ENCODE results near the gene KRT7.

The KRT7 gene

DNA sequence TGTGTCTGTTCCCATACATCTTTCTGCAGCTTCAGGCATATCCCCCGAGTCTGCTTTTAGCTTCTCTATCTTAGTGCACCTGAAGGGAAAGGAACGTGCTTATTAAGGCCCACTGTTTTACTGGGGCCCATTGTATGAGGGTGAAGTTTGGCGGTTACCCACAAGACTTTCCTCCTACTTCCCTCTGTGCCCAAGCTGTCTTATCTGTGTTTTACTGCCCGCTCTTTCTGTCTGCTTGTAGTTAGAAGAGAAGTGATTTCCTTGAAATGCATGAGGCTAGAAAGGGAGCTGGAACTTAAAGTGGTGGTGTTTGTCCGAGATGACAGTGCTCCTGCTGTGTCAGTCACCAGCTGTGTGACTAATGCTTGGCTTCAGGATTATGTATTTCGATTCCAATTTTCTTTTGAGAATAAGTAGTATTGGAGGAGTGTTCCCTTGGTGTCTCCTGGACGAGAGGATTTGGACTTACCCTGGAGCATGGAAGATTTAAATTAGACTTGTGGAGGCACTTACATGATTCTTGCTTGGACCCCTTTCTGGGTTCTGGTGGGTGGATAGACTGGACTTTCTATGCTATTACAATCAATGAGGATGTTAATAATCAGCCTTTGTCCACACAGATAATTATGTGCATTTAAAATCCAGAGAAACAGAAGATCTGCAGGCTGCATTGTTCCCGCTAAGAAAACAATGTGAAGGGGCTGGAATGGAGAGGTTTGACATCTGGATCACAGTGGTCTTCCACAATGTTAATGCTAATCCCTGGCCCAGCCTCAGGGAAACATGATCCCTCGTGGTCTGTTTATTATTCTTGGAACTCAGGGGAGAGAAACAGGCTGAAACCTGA lies 27.5 kb downstream of the KRT7 start:
- TF ChIP-seq, protein P1, sequence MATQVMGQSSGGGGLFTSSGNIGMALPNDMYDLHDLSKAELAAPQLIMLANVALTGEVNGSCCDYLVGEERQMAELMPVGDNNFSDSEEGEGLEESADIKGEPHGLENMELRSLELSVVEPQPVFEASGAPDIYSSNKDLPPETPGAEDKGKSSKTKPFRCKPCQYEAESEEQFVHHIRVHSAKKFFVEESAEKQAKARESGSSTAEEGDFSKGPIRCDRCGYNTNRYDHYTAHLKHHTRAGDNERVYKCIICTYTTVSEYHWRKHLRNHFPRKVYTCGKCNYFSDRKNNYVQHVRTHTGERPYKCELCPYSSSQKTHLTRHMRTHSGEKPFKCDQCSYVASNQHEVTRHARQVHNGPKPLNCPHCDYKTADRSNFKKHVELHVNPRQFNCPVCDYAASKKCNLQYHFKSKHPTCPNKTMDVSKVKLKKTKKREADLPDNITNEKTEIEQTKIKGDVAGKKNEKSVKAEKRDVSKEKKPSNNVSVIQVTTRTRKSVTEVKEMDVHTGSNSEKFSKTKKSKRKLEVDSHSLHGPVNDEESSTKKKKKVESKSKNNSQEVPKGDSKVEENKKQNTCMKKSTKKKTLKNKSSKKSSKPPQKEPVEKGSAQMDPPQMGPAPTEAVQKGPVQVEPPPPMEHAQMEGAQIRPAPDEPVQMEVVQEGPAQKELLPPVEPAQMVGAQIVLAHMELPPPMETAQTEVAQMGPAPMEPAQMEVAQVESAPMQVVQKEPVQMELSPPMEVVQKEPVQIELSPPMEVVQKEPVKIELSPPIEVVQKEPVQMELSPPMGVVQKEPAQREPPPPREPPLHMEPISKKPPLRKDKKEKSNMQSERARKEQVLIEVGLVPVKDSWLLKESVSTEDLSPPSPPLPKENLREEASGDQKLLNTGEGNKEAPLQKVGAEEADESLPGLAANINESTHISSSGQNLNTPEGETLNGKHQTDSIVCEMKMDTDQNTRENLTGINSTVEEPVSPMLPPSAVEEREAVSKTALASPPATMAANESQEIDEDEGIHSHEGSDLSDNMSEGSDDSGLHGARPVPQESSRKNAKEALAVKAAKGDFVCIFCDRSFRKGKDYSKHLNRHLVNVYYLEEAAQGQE (IDR thresholded peaks at IDR 0.05; ENCODE audit: insufficient read depth in 1 of 2, low read depth in 2 of 2, low read length in 2 of 2), result no peak
- no peak for TF ChIP-seq TAF1 (IDR thresholded peaks at IDR 0.05; ENCODE audit: borderline replicate concordance, insufficient read depth, low read length)
- TF ChIP-seq SIN3A (IDR thresholded peaks at IDR 0.05; ENCODE audit: borderline replicate concordance, insufficient read depth, low read length), result no peak
- no peak for TF ChIP-seq POLR2AphosphoS5 (IDR thresholded peaks at IDR 0.05; ENCODE audit: low read depth, low read length)
- no peak for TF ChIP-seq FOXP2 (optimal IDR thresholded peaks at IDR 0.05; ENCODE audit: borderline replicate concordance, extremely low read depth, extremely low read length, insufficient read depth)

DNA sequence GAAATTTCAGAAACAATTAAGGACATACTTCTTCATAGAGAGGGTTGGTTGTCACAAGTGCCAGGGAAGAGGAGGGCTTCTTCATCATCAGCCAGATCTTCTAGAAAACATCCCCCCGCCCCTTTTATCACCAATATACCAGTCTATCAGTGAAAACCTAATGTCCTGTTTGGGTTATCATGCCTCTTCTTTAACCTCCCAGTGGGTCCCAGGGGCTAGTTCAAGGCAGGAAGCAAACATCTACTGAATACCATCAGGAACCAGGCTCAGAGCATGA lies 28.1 kb downstream of the KRT7 start:
- TF ChIP-seq SIN3A (IDR thresholded peaks at IDR 0.05; ENCODE audit: borderline replicate concordance, insufficient read depth, low read length), result no peak
- no peak for TF ChIP-seq FOXP2 (optimal IDR thresholded peaks at IDR 0.05; ENCODE audit: borderline replicate concordance, extremely low read depth, extremely low read length, insufficient read depth)
- TF ChIP-seq, protein P1 (IDR thresholded peaks at IDR 0.05; ENCODE audit: insufficient read depth in 1 of 2, low read depth in 2 of 2, low read length in 2 of 2), result no peak
- TF ChIP-seq TAF1 (IDR thresholded peaks at IDR 0.05; ENCODE audit: borderline replicate concordance, insufficient read depth, low read length), result no peak
- TF ChIP-seq POLR2AphosphoS5 (IDR thresholded peaks at IDR 0.05; ENCODE audit: low read depth, low read length), result no peak

DNA sequence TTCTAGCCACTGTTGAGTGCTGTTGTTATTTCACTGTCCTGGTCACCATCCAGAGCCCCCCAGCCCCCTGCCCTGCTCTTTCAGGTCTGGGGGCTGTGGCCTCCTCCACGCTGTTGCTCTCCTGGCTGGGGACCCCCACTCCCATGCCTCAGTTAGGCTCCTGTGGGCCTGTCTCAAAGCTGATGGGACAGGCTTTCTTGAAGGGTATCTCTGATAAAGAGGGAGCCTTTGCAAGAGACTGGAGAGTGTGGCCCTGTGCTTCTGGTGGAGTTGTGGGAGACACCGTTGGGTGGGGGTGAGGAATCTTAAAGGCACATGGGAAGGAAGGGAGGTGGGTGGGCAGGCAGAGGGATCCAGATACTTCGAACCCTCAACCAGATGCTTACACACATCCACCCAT lies 29.2 kb downstream of the KRT7 start:
- no peak for TF ChIP-seq SIN3A (IDR thresholded peaks at IDR 0.05; ENCODE audit: borderline replicate concordance, insufficient read depth, low read length)
- no peak for TF ChIP-seq POLR2AphosphoS5 (IDR thresholded peaks at IDR 0.05; ENCODE audit: low read depth, low read length)
- TF ChIP-seq, protein P1 (IDR thresholded peaks at IDR 0.05; ENCODE audit: insufficient read depth in 1 of 2, low read depth in 2 of 2, low read length in 2 of 2), result no peak
- TF ChIP-seq TAF1 (IDR thresholded peaks at IDR 0.05; ENCODE audit: borderline replicate concordance, insufficient read depth, low read length), result no peak
- no peak for TF ChIP-seq FOXP2 (optimal IDR thresholded peaks at IDR 0.05; ENCODE audit: borderline replicate concordance, extremely low read depth, extremely low read length, insufficient read depth)

DNA sequence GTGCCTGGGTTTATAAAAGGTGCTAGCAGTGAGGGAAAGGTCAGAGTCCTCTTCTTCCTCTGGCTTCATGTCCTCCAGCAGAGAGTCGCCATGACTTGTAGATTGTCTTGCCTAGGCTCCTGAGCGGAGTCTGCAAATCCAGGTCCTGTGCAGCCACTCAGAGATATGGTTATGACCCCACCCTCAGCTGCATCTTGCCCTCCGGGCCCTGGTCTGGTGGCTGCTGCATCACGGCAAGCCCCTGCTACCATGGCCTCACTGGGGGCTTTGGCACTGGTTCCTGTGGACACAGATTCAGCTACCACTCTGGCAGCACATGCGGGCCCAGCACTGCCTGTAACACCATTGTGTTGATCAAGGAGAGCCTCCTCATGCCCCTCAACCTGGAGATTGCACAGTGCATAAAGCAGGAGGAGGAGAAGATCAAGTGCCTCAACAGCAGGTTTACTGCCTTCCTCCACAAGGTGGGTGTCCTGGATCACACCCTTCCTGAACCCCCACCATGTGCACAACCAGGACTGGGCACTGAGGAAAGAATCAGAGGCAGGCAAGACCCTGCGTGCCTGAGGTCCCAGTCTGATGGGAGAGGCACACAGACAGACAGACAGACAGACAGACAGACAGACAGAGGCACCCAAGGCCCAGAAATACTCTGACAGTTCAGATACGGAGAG lies 30.9 kb downstream of the KRT7 start:
- no peak for TF ChIP-seq FOXP2 (optimal IDR thresholded peaks at IDR 0.05; ENCODE audit: borderline replicate concordance, extremely low read depth, extremely low read length, insufficient read depth)
- TF ChIP-seq, protein P1 (IDR thresholded peaks at IDR 0.05; ENCODE audit: insufficient read depth in 1 of 2, low read depth in 2 of 2, low read length in 2 of 2), result no peak
- no peak for TF ChIP-seq POLR2AphosphoS5 (IDR thresholded peaks at IDR 0.05; ENCODE audit: low read depth, low read length)
- TF ChIP-seq TAF1 (IDR thresholded peaks at IDR 0.05; ENCODE audit: borderline replicate concordance, insufficient read depth, low read length), result no peak
- TF ChIP-seq SIN3A (IDR thresholded peaks at IDR 0.05; ENCODE audit: borderline replicate concordance, insufficient read depth, low read length), result no peak
